PFSK-1 (cell line): ENCODE results near the gene FSHR. TPM values are rescaled to one million over a fixed set of nuclear protein-coding genes. Genes with fewer than 3 reads are reported as not detected.

ENCODE experiments used
- FOXP2 ChIP-seq: optimal IDR thresholded peaks from 2 replicates; pipeline ENCODE3; 2011; ENCODE audit warnings: borderline replicate concordance, control low read depth, inconsistent platforms; ENCODE audit not compliant: insufficient read depth; ENCODE audit errors: extremely low read length, extremely low read depth
- POLR2AphosphoS5 ChIP-seq: IDR thresholded peaks from 2 replicates; pipeline ENCODE4 v1.6.1; 2012; ENCODE audit warnings: low read depth, mild to moderate bottlenecking, control low read depth, low read length, moderate library complexity
- REST ChIP-seq, 2 experiments: IDR thresholded peaks; 2 replicates each; pipeline versions ENCODE4 v1.6.1 to v1.8.0; 2011 to 2012; ENCODE audit warnings: low read depth in 2 of 2, low read length in 2 of 2, control low read depth in 1 of 2, inconsistent platforms in 1 of 2, mild to moderate bottlenecking in 1 of 2, moderate library complexity in 1 of 2; ENCODE audit not compliant: insufficient read depth in 1 of 2
- SIN3A ChIP-seq: IDR thresholded peaks from 2 replicates; pipeline ENCODE4 v1.6.1; 2012; ENCODE audit warnings: mild to moderate bottlenecking, low read length, moderate library complexity, borderline replicate concordance; ENCODE audit not compliant: insufficient read depth
- TAF1 ChIP-seq: IDR thresholded peaks from 2 replicates; pipeline ENCODE4 v1.6.1; 2012; ENCODE audit warnings: low read length, control low read depth, borderline replicate concordance; ENCODE audit not compliant: insufficient read depth
- polyA plus RNA-seq: library from polyadenylated mRNA; unstranded; fragments of >200 nt; gene quantifications from one replicate; pipeline ENCODE4 v1.2.1, GENCODE V29; 2012; ENCODE audit warnings: low read depth, missing spikeins; ENCODE audit not compliant: insufficient read length

Gene FSHR
- not detected for polyA plus RNA-seq

GRCh38 chr2:49154140-49154539 lies at the start of gene FSHR:
Gene FSHR (minus strand): TSS chr2:49154515. CDS start chr2:49154417, 98 bp downstream.
- TF ChIP-seq SIN3A (no peak), REST (IDR thresholded peaks at IDR 0.05; ENCODE audit: insufficient read depth in 1 of 2, low read depth in 2 of 2, low read length in 2 of 2) (no peak), POLR2AphosphoS5 (no peak), FOXP2 (no peak), TAF1 (no peak)

GRCh38 chr2:49199266-49199665 lies 45.0 kb upstream of the FSHR start:
- TF ChIP-seq TAF1: no peak
- TF ChIP-seq SIN3A: no peak
- TF ChIP-seq POLR2AphosphoS5: no peak
- no peak for TF ChIP-seq FOXP2
- TF ChIP-seq REST (IDR thresholded peaks at IDR 0.05; ENCODE audit: insufficient read depth in 1 of 2, low read depth in 2 of 2, low read length in 2 of 2): no peak

- TF ChIP-seq REST (IDR thresholded peaks at IDR 0.05; ENCODE audit: insufficient read depth in 1 of 2, low read depth in 2 of 2, low read length in 2 of 2) (no peak), TAF1 (no peak), FOXP2 (no peak), SIN3A (no peak)
These were observed 40.4 kb upstream of the FSHR start for GRCh38 chr2:49194701-49195100.

GRCh38 chr2:49192036-49192435 lies 37.7 kb upstream of the FSHR start:
- no peak for TF ChIP-seq SIN3A
- no peak for TF ChIP-seq FOXP2
- no peak for TF ChIP-seq REST (IDR thresholded peaks at IDR 0.05; ENCODE audit: insufficient read depth in 1 of 2, low read depth in 2 of 2, low read length in 2 of 2)
- TF ChIP-seq TAF1: no peak
- no peak for TF ChIP-seq POLR2AphosphoS5

GRCh38 chr2:49189512-49190225 lies 35.4 kb upstream of the FSHR start:
- TF ChIP-seq REST (IDR thresholded peaks at IDR 0.05; ENCODE audit: insufficient read depth in 1 of 2, low read depth in 2 of 2, low read length in 2 of 2): no peak
- no peak for TF ChIP-seq TAF1
- no peak for TF ChIP-seq SIN3A
- no peak for TF ChIP-seq POLR2AphosphoS5
- TF ChIP-seq FOXP2: no peak
